GM12878 (cell line): ENCODE results near the gene ZNF385C. TPM values are rescaled to one million over a fixed set of nuclear protein-coding genes. Genes with fewer than 3 reads are reported as not detected.

Experiments used
- ATAC-seq: fragments of 200-7000 bp; cut with Tn5 transposase; 3 replicates; pipeline ENCODE4 v1.9.1; 2020; ENCODE audit warnings: mild to moderate bottlenecking, moderate library complexity
- BruUV-seq: library from RNA; stranded (reverse); fragments of 400-500 nt; replicated peaks from 2 replicates; lab custom pipeline; 2021; lab: Mats Ljungman, UMichigan
- CTCF ChIA-PET: fragments of 300-600 bp; sonication (Branson Sonifier 250); formaldehyde crosslinking; extraction: SDS; loops from one replicate; lab custom pipeline; 2021; ENCODE audit warnings: inconsistent platforms; lab: Yijun Ruan, JAX
- POLR2A ChIA-PET: fragments of 350-600 bp; formaldehyde crosslinking; extraction: SDS; loops from one replicate; lab custom pipeline; 2021; ENCODE audit warnings: inconsistent platforms; lab: Charles Lee
- RAD21 ChIA-PET: fragments of 300-600 bp; sonication (Branson Sonifier 250); formaldehyde crosslinking; loops from one replicate; lab custom pipeline; 2023; ENCODE audit warnings: antibody characterized with exemption; ENCODE audit not compliant: unreplicated experiment; lab: Charles Lee
- SMC1A ChIA-PET: fragments of 300-600 bp; sonication (Branson Sonifier 250); formaldehyde crosslinking; loops from one replicate; lab custom pipeline; 2023; ENCODE audit not compliant: unreplicated experiment, uncharacterized antibody; lab: Charles Lee
- DNase-seq: peaks from one replicate; pipeline ENCODE4 v3.0.0-alpha.2; 2011; ENCODE audit warnings: low read depth, low spot score
- FAIRE-seq: peaks from 3 replicates; lab custom pipeline; 2011; peaks lifted over from hg19 to GRCh38; lab: Jason Lieb, UNC
- H2AFZ ChIP-seq: 2 replicates; pipeline ENCODE4 v1.6.0; 2011; ENCODE audit warnings: low read depth, low read length, control low read depth; ENCODE audit not compliant: control insufficient read depth
- H3K27ac ChIP-seq: 2 replicates; pipeline ENCODE4 v1.5.1; 2011; ENCODE audit warnings: control low read depth; ENCODE audit not compliant: control insufficient read depth, insufficient read depth
- H3K27me3 ChIP-seq, 2 experiments: replicated peaks in 1 of 2; 2 replicates each; pipeline versions ENCODE4 v1.6.0 to v1.6.1; 2011; ENCODE audit warnings: low read length in 1 of 2; ENCODE audit not compliant: control insufficient read depth in 2 of 2, insufficient read depth in 2 of 2
- H3K36me3 ChIP-seq, 2 experiments: 2 replicates each; pipeline ENCODE4 v1.5.1; 2011; ENCODE audit warnings: low read length in 1 of 2; ENCODE audit not compliant: control insufficient read depth in 2 of 2, insufficient read depth in 2 of 2
- H3K4me1 ChIP-seq: 2 replicates; pipeline ENCODE4 v1.6.1; 2011; ENCODE audit warnings: mild to moderate bottlenecking, low read length, moderate library complexity, mixed read lengths; ENCODE audit not compliant: control insufficient read depth, insufficient read depth
- H3K4me2 ChIP-seq: 2 replicates; pipeline ENCODE4 v1.6.0; 2011; ENCODE audit warnings: control low read depth; ENCODE audit not compliant: control insufficient read depth, insufficient read depth
- H3K4me3 ChIP-seq: fragments of 200-600 bp; sonication (generic); 2 replicates; pipeline ENCODE4 v1.5.1; 2016
- H3K79me2 ChIP-seq: 2 replicates; pipeline ENCODE4 v1.6.0; 2011; ENCODE audit warnings: low read length; ENCODE audit not compliant: control insufficient read depth, insufficient read depth
- H3K9ac ChIP-seq: 2 replicates; pipeline ENCODE4 v1.8.0; 2011; ENCODE audit warnings: low read length, control low read depth, mixed read lengths; ENCODE audit not compliant: control insufficient read depth, insufficient read depth
- H3K9me3 ChIP-seq: replicated peaks from 3 replicates; pipeline ENCODE4 v1.5.1; 2011; ENCODE audit warnings: mild to moderate bottlenecking, low read length; ENCODE audit not compliant: control insufficient read depth, insufficient read depth
- H4K20me1 ChIP-seq: 2 replicates; pipeline ENCODE4 v1.6.0; 2011; ENCODE audit not compliant: control insufficient read depth, insufficient read depth
- BMI1 ChIP-seq: fragments of 450-650 bp; IDR thresholded peaks from 2 replicates; pipeline ENCODE4 v1.6.1; 2016; ENCODE audit warnings: mild to moderate bottlenecking, moderate library complexity, borderline replicate concordance
- ETV6 ChIP-seq, 2 experiments: fragments of 450-650 bp in 1 of 2; IDR thresholded peaks in 1 of 2; conservative IDR thresholded peaks in 1 of 2; 2 replicates each; pipeline ENCODE4 v1.6.1; 2014; ENCODE audit warnings: antibody characterized with exemption in 1 of 2, borderline replicate concordance in 1 of 2, low read depth in 1 of 2, mild to moderate bottlenecking in 1 of 2, moderate library complexity in 1 of 2
- FOS ChIP-seq: IDR thresholded peaks from 3 replicates; pipeline ENCODE4 v1.6.1; 2011; ENCODE audit warnings: borderline replicate concordance; ENCODE audit not compliant: insufficient read length; ENCODE audit errors: extremely low read depth
- FOXK2 ChIP-seq: fragments of 450-650 bp; IDR thresholded peaks from 2 replicates; pipeline ENCODE4 v1.6.1; 2017; ENCODE audit warnings: mild to moderate bottlenecking, moderate library complexity
- HDGF ChIP-seq: fragments of 450-650 bp; IDR thresholded peaks from 2 replicates; pipeline ENCODE4 v1.6.1; 2016; ENCODE audit warnings: antibody characterized with exemption
- IRF5 ChIP-seq: fragments of 450-650 bp; IDR thresholded peaks from 2 replicates; pipeline ENCODE4 v1.6.1; 2017; ENCODE audit warnings: borderline replicate concordance
- MAX ChIP-seq: IDR thresholded peaks from 2 replicates; pipeline ENCODE4 v1.6.1; 2012; ENCODE audit warnings: low read depth, low read length, improper control_type of control experiment
- POLR2AphosphoS2 ChIP-seq: IDR thresholded peaks from 2 replicates; pipeline ENCODE4 v1.6.1; 2011; ENCODE audit warnings: low read depth, mild to moderate bottlenecking, low read length, improper control_type of control experiment, moderate library complexity
- POLR2AphosphoS5 ChIP-seq: IDR thresholded peaks from 2 replicates; pipeline ENCODE4 v1.6.1; 2011; ENCODE audit warnings: mild to moderate bottlenecking, low read length, inconsistent platforms
- PRDM15 ChIP-seq: fragments of 450-650 bp; formaldehyde crosslinking; IDR thresholded peaks from 2 replicates; pipeline ENCODE4 v1.4.0; 2020; ENCODE audit warnings: mild to moderate bottlenecking, moderate library complexity
- RAD51 ChIP-seq: fragments of 450-650 bp; IDR thresholded peaks from 2 replicates; pipeline ENCODE4 v1.6.1; 2016; ENCODE audit warnings: moderate library complexity, mild to moderate bottlenecking, inconsistent platforms
- RFX5 ChIP-seq: IDR thresholded peaks from 2 replicates; pipeline ENCODE4 v1.6.1; 2011; ENCODE audit warnings: low read depth, low read length, improper control_type of control experiment
- STAT3 ChIP-seq: IDR thresholded peaks from 2 replicates; pipeline ENCODE4 v1.6.1; 2011; ENCODE audit warnings: low read depth, low read length, improper control_type of control experiment
- TARDBP ChIP-seq: IDR thresholded peaks from 2 replicates; pipeline ENCODE4 v1.6.1; 2016; ENCODE audit warnings: borderline replicate concordance
- TCF12 ChIP-seq: IDR thresholded peaks from 2 replicates; pipeline ENCODE4 v1.6.1; 2011; ENCODE audit warnings: low read depth, mild to moderate bottlenecking, low read length
- USF2 ChIP-seq: IDR thresholded peaks from 2 replicates; pipeline ENCODE4 v1.6.1; 2011; ENCODE audit warnings: low read depth, low read length, improper control_type of control experiment, borderline replicate concordance
- YBX1 ChIP-seq: fragments of 450-650 bp; IDR thresholded peaks from 2 replicates; pipeline ENCODE4 v1.6.1; 2016; ENCODE audit warnings: antibody characterized with exemption
- ZZZ3 ChIP-seq: IDR thresholded peaks from 2 replicates; pipeline ENCODE4 v1.6.1; 2011; ENCODE audit warnings: low read depth; ENCODE audit not compliant: control insufficient read depth, insufficient read length
- WGBS: methylation state at CpG from one replicate; pipeline ENCODE4 v1.1.6; 2016; ENCODE audit warnings: low lambda C conversion rate; ENCODE audit not compliant: insufficient replicate concordance, insufficient coverage; ENCODE audit errors: missing lambda C conversion rate; 5-methylcytosine and 5-hydroxymethylcytosine counted together
- in situ Hi-C: fragments of 300-500 bp; cut with MboI; formaldehyde crosslinking; loops from 9 replicates; pipeline ENCODE4 v1.14.3; 2018; ENCODE audit warnings: mixed read lengths
- intact Hi-C: fragments of 100-400 bp; cut with micrococcal nuclease; formaldehyde crosslinking; loops from one replicate; pipeline ENCODE4 v1.14.2; 2022; ENCODE audit not compliant: unreplicated experiment
- polyA plus RNA-seq, 11 experiments: library from polyadenylated mRNA; depleted of rRNA in 4 of 11; unstranded in 6 of 11; stranded (reverse) in 5 of 11; fragments of >200 nt; fragmentation: Nextera tagmentation in 4 of 11; fragmentation: Illumina TruSeq in 1 of 11; extraction: Ambion mirVana in 4 of 11; extraction: Trizol in 1 of 11; gene quantifications; 1 replicate in 1 of 11; 2 replicates in 10 of 11; pipeline versions ENCODE4 v1.2.1 to v1.2.3, GENCODE V29; 2011 to 2016; ENCODE audit warnings: inconsistent platforms in 2 of 11, missing spikeins in 2 of 11, low read depth in 1 of 11
- total RNA-seq, 4 experiments: library from RNA; depleted of rRNA in 3 of 4; stranded (reverse); fragments of >200 nt in 3 of 4; fragmentation: Illumina TruSeq in 1 of 4; extraction: Trizol in 1 of 4; gene quantifications; 2 replicates each; pipeline versions ENCODE4 v1.2.1 to v1.2.3, GENCODE V29; 2013 to 2021

The ZNF385C gene
- total and polyA plus RNA-seq, 10 of the 15 experiments (the other 5 are each of a cell fraction or from before 2014, with no cell fraction given), result 0.06 to 0.20 (median 0.07) TPM; not detected in 5

- Histone ChIP-seq H4K20me1 (no peaks in the 10 kb centered on the region), H3K4me2 (no peak overlapping the region), H3K27ac (no peak overlapping the region), H2AFZ (no peak overlapping the region), H3K27me3 (no peaks in the 10 kb centered on the region), H3K36me3 (peaks cover 0 to 2% of the 10 kb centered on the region in 2 experiments; a peak in 1 of 4 replicates), H3K9me3 (no peaks in the 10 kb centered on the region), H3K4me1 (peaks cover 4% of the 10 kb centered on the region), H3K4me3 (no peak overlapping the region), H3K9ac (no peak overlapping the region), H3K79me2 (no peaks in the 10 kb centered on the region; the same call in 1 of the 2 replicates)
- ChIA-PET SMC1A (interaction anchor here (0.7 to 1.4 kb wide), 2 partner anchors 40 to 81 kb away, joined by 3 to 4 read pairs; no protein-coding TSS in a partner anchor), CTCF (interaction anchor here (0.6 to 1.7 kb wide), 2 partner anchors 82 to 206 kb away, joined by 3 to 10 read pairs; no protein-coding TSS in a partner anchor), RAD21 (no interaction called here), POLR2A (no interaction called here)
- intact Hi-C loops (no loop called here), in situ Hi-C loops (no loop called here)
- no peak for DNase-seq
- no peak for TF ChIP-seq MAX
- TF ChIP-seq PRDM15 (CRISPR knock-in tag), result no peak
- TF ChIP-seq FOS, result no peak
- no peak for TF ChIP-seq TCF12
- no peak for TF ChIP-seq TARDBP
- no peak for TF ChIP-seq IRF5
- no peak for TF ChIP-seq ETV6 (conservative IDR thresholded peaks at IDR 0.05 in 1 of 2, IDR thresholded peaks at IDR 0.05 in 1 of 2; ENCODE audit: borderline replicate concordance in 1 of 2, low read depth in 1 of 2)
- no peak for TF ChIP-seq USF2
- no peak for TF ChIP-seq BMI1
- no peak for TF ChIP-seq RFX5
- no peak for TF ChIP-seq FOXK2
- TF ChIP-seq RAD51, result no peak
- no peak for TF ChIP-seq STAT3
- TF ChIP-seq POLR2AphosphoS5, result no peak
- TF ChIP-seq HDGF, result no peak
- no peak for TF ChIP-seq POLR2AphosphoS2
- no peak for TF ChIP-seq ZZZ3
- TF ChIP-seq YBX1, result no peak
- no peak for ATAC-seq
- no TSS peak for BruUV-seq
- WGBS, result 71% methylated on average over 2 of the region's 2 CpGs
- no peak for FAIRE-seq
Observed at GRCh38 chr17:42106009-42106408, 7.7 kb upstream of the ZNF385C start.
